ENCODE results near the gene NOD1.

The NOD1 gene

GRCh38 chr7:30378275-30378674, 100.3 kb downstream of the NOD1 start:
- H3K36me3 ChIP-seq (ENCODE audit: control insufficient read depth in 2 of 2, insufficient read depth in 1 of 2, low read length in 2 of 2), result no peaks in the 10 kb centered on the region
- ChIA-PET CTCF (no interaction called here), POLR2A (no interaction called here)
- no peak overlapping the region for H3K4me3 ChIP-seq (ENCODE audit: low read depth, low read length)
- H3K4me1 ChIP-seq (ENCODE audit: control insufficient read depth, insufficient read depth, low read length), result no peaks in the 10 kb centered on the region
- H3K9me3 ChIP-seq (ENCODE audit: control insufficient read depth, insufficient read depth, low read depth, low read length), result no peaks in the 10 kb centered on the region
- TF ChIP-seq ZBTB21 (tag by site-specific recombination; IDR thresholded peaks at IDR 0.05) (no peak), ZNF555 (tag by site-specific recombination; conservative IDR thresholded peaks at IDR 0.05) (no peak), GLI2 (tag by site-specific recombination; IDR thresholded peaks at IDR 0.05; ENCODE audit: borderline replicate concordance, low read depth) (no peak), ZBTB10 (tag by site-specific recombination; IDR thresholded peaks at IDR 0.05) (no peak), ZNF558 (tag by site-specific recombination; IDR thresholded peaks at IDR 0.05) (no peak)
- TF ChIP-seq, protein P1, sequence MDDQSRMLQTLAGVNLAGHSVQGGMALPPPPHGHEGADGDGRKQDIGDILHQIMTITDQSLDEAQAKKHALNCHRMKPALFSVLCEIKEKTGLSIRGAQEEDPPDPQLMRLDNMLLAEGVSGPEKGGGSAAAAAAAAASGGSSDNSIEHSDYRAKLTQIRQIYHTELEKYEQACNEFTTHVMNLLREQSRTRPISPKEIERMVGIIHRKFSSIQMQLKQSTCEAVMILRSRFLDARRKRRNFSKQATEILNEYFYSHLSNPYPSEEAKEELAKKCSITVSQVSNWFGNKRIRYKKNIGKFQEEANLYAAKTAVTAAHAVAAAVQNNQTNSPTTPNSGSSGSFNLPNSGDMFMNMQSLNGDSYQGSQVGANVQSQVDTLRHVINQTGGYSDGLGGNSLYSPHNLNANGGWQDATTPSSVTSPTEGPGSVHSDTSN (CRISPR knock-in tag; IDR thresholded peaks at IDR 0.05), result no peak
- TF ChIP-seq, protein P2, sequence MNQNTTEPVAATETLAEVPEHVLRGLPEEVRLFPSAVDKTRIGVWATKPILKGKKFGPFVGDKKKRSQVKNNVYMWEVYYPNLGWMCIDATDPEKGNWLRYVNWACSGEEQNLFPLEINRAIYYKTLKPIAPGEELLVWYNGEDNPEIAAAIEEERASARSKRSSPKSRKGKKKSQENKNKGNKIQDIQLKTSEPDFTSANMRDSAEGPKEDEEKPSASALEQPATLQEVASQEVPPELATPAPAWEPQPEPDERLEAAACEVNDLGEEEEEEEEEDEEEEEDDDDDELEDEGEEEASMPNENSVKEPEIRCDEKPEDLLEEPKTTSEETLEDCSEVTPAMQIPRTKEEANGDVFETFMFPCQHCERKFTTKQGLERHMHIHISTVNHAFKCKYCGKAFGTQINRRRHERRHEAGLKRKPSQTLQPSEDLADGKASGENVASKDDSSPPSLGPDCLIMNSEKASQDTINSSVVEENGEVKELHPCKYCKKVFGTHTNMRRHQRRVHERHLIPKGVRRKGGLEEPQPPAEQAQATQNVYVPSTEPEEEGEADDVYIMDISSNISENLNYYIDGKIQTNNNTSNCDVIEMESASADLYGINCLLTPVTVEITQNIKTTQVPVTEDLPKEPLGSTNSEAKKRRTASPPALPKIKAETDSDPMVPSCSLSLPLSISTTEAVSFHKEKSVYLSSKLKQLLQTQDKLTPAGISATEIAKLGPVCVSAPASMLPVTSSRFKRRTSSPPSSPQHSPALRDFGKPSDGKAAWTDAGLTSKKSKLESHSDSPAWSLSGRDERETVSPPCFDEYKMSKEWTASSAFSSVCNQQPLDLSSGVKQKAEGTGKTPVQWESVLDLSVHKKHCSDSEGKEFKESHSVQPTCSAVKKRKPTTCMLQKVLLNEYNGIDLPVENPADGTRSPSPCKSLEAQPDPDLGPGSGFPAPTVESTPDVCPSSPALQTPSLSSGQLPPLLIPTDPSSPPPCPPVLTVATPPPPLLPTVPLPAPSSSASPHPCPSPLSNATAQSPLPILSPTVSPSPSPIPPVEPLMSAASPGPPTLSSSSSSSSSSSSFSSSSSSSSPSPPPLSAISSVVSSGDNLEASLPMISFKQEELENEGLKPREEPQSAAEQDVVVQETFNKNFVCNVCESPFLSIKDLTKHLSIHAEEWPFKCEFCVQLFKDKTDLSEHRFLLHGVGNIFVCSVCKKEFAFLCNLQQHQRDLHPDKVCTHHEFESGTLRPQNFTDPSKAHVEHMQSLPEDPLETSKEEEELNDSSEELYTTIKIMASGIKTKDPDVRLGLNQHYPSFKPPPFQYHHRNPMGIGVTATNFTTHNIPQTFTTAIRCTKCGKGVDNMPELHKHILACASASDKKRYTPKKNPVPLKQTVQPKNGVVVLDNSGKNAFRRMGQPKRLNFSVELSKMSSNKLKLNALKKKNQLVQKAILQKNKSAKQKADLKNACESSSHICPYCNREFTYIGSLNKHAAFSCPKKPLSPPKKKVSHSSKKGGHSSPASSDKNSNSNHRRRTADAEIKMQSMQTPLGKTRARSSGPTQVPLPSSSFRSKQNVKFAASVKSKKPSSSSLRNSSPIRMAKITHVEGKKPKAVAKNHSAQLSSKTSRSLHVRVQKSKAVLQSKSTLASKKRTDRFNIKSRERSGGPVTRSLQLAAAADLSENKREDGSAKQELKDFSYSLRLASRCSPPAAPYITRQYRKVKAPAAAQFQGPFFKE (tag by site-specific recombination; IDR thresholded peaks at IDR 0.05; ENCODE audit: borderline replicate concordance), result no peak
- H3K27ac ChIP-seq (ENCODE audit: extremely low read depth, low read depth, low read length), result no peak overlapping the region

All from HEK293 (cell line).